Measurements from ENCODE around the gene CD44.

CD44 gene

GRCh38 chr11:35241531-35241930, 102.6 kb downstream of the CD44 start:
- TF ChIP-seq CTCF (IDR thresholded peaks at IDR 0.05; ENCODE audit: control extremely low read depth, extremely low read depth, low read depth, missing control alignments) = no peak
- POLR2A ChIA-PET = no interaction called here
- DNase-seq (ENCODE audit: extremely low spot score) = no peak
- CTCF ChIA-PET = interaction anchor here (0.9 to 2.5 kb wide), 4 partner anchors 12 to 238 kb away, joined by 3 to 5 read pairs (median 4); no protein-coding TSS in a partner anchor

- CTCF ChIA-PET = interaction anchor here (0.9 to 2.5 kb wide), 6 partner anchors 9 to 239 kb away, joined by 3 to 5 read pairs (median 4); no protein-coding TSS in a partner anchor
- no peak for TF ChIP-seq CTCF (IDR thresholded peaks at IDR 0.05; ENCODE audit: control extremely low read depth, extremely low read depth, low read depth, missing control alignments)
- DNase-seq (ENCODE audit: extremely low spot score) = no peak
- POLR2A ChIA-PET = no interaction called here
Measured at GRCh38 chr11:35242412-35243242, 103.7 kb downstream of the CD44 start.

GRCh38 chr11:35243774-35244173, 104.8 kb downstream of the CD44 start:
- no peak for DNase-seq (ENCODE audit: extremely low spot score)
- no peak for TF ChIP-seq CTCF (IDR thresholded peaks at IDR 0.05; ENCODE audit: control extremely low read depth, extremely low read depth, low read depth, missing control alignments)
- POLR2A ChIA-PET = no interaction called here
- CTCF ChIA-PET = interaction anchor here (1.0 to 1.8 kb wide), 3 partner anchors 10 to 90 kb away, joined by 3 to 5 read pairs (median 4); no protein-coding TSS in a partner anchor

GRCh38 chr11:35245056-35245455, 106.1 kb downstream of the CD44 start:
- no peak for TF ChIP-seq CTCF (IDR thresholded peaks at IDR 0.05; ENCODE audit: control extremely low read depth, extremely low read depth, low read depth, missing control alignments)
- DNase-seq (ENCODE audit: extremely low spot score) = no peak
- ChIA-PET POLR2A (no interaction called here), CTCF (interaction anchor here (0.7 to 2.9 kb wide), 7 partner anchors 7 to 146 kb away, joined by 3 to 19 read pairs (median 4); no protein-coding TSS in a partner anchor)

- ChIA-PET POLR2A (no interaction called here), CTCF (interaction anchor here (0.7 to 2.9 kb wide), 9 partner anchors 8 to 147 kb away, joined by 3 to 19 read pairs (median 4); no protein-coding TSS in a partner anchor)
- no peak for TF ChIP-seq CTCF (IDR thresholded peaks at IDR 0.05; ENCODE audit: control extremely low read depth, extremely low read depth, low read depth, missing control alignments)
- DNase-seq (ENCODE audit: extremely low spot score) = no peak
Measured at GRCh38 chr11:35245786-35246185, 106.8 kb downstream of the CD44 start.

- DNase-seq (ENCODE audit: extremely low spot score) = no peak
- no peak for TF ChIP-seq CTCF (IDR thresholded peaks at IDR 0.05; ENCODE audit: control extremely low read depth, extremely low read depth, low read depth, missing control alignments)
- ChIA-PET POLR2A (no interaction called here), CTCF (interaction anchor here (0.7 to 2.9 kb wide), 8 partner anchors 9 to 754 kb away, joined by 3 to 19 read pairs (median 3); no protein-coding TSS in a partner anchor)
Measured at GRCh38 chr11:35246745-35247144, 107.8 kb downstream of the CD44 start.

Measured in GM10248 (cell line).